NCI-H2081 treated with DMSO at 0.1 percent for 48 hours (cell line): ENCODE results near the gene GREB1L.
"Not testable (repeated sequence)": the region's sequence is repeated elsewhere in the genome, so short reads cannot be mapped to it uniquely, and the experiment has no call there.

Source experiments
- DNase-seq: peaks from one replicate; lab custom pipeline; 2025; lab: John Stamatoyannopoulos, UW

Gene GREB1L

GRCh38 chr18:21306368-21306767, 64.3 kb downstream of the GREB1L start:
- no peak for DNase-seq

DNA sequence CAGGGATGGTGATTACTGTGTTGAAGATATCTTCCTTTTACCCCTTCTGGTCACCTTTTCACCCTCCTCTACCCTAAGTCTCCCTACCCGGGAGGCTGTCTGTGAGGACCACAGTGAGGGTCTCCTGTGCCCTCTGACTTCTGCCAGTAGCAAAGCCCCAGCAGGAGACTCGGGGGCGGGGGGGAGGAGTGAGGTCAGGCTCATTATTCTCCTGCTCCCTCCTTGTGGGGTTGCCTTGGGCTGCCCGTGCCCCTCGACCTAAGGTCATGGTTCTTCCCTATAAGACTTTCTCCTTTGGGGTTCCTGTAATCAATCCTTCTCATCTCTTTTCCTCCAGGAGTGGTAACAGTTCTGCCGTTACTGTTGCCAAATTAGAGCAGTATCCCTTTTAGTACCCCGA, 65.5 kb downstream of the GREB1L start:
- DNase-seq: no peak

- no peak for DNase-seq
These were observed 67.2 kb downstream of the GREB1L start for GRCh38 chr18:21309248-21309647.

DNA sequence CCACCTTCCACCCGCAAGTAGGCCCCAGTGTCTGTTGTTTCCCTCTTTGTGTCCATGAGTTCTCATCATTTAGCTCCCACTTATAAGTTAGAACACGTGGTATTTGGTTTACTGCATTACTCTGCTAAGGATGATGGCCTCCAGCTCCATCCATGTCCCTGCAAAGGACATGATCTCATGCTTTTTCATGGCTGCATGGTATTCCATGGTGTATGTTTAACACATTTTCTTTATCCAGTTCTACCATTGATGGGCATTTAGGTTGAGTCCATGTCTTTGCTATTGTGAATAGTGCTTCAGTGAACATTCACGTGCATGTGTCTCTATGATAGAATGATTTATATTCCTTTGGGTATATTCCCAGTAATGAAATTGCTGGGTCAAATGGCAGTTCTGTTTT, 69.9 kb downstream of the GREB1L start:
- DNase-seq: not testable (repeated sequence)

DNA sequence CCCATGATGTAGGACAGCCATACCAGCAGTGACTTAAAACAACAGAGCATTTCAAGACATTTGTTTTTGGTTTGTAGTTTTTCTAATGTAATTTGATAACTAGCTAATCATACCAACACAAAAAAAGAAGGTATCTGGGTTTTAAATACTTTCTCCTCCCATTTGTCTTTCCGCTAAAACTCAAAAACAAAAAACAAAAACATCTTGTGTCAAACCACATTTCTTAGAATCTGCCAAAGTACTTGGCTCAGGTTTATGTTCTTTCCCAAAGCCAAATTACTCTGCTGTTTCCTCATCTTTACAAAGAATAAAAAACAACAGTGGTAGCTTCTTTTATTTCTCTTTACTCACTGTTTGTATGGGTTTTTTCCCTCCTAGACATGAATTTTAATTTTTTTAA, 71.5 kb downstream of the GREB1L start:
- no peak for DNase-seq

GRCh38 chr18:21314724-21315123, 72.7 kb downstream of the GREB1L start:
- DNase-seq: no peak

GRCh38 chr18:21315126-21315525, 73.1 kb downstream of the GREB1L start:
- DNase-seq: not testable (repeated sequence)

DNA sequence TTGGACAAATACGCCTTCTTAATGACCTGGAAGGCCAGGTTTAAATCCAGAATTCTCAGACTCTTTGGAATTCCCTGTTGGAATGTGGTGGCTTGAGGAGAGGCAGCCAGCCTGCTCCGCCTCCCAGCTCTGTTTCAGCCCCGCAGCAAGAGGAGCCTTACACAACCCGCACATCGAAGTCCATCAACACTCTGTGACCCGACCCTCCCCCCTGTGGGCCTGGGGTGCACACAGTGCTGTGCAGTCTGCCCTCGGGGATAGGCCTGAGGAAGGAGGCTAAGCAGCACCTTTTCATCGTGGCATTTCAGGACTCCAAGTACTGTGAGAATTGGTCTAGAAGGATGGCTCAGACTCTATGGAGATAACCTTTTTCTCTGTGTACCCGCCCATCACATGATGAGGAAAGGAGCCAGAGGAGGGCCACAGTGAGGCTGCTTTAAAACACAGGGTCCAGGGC, 73.7 kb downstream of the GREB1L start:
- DNase-seq: no peak

DNA sequence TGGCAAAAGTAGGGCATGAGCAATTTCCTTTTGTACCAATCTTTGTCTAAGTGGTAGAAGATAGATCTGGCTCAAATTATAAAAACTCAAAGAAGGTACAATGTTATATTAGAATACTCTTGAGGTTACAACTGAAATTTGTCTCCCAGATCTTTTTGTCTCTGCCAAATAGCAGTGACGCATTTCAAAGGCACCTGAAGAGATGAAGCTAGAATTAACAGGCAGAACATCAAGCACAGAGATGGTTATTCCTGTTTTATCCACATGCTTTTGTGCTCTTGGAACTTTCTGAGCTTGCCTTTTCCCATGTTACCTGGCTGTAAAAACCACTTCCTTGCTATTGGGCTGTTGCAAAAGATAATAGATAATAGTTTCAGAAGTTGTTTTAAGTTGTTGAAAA, 74.3 kb downstream of the GREB1L start:
- DNase-seq: no peak

DNA sequence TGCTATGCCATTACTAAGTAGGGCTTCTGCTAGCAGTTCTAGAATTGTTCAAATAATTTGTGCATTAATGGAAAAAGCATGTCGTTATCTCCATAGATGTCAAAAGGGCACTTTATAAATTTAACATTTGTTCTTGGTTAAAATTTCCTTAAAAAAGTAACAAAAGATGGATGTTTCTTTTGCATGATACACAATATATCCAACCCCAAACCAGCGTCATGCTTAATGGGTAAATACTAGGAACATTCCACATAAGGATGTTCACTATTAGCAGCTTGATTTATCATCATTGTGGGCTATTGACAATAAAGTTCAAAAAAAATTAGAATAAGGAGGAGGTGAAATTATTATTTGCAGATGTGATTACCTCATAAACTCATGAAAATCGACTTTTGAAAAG, 79.7 kb downstream of the GREB1L start:
- no peak for DNase-seq

DNA sequence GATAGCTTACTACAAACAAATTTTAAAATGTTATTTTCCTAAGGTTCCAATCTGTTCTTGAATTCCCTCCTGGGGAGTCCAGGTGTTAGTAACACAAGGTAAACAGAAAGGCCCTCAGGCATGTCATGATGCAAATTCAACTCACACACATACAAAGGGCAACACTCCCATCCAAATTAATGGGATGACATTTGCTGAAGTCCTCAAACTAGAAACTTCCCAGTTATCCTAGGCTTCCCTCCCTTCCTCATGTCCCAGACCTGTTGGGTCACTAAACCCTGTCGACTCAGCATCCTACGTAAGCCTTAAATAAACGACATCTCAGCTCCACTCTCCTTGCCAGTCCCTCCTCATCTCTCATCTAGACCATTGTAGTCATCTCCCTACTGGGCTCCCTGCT, 85.1 kb downstream of the GREB1L start:
- DNase-seq: no peak

GRCh38 chr18:21330122-21330701, 88.2 kb downstream of the GREB1L start:
- no peak for DNase-seq

GRCh38 chr18:21331065-21331464, 89.0 kb downstream of the GREB1L start:
- DNase-seq: no peak

GRCh38 chr18:21335927-21336488, 94.0 kb downstream of the GREB1L start:
- DNase-seq: no peak

DNA sequence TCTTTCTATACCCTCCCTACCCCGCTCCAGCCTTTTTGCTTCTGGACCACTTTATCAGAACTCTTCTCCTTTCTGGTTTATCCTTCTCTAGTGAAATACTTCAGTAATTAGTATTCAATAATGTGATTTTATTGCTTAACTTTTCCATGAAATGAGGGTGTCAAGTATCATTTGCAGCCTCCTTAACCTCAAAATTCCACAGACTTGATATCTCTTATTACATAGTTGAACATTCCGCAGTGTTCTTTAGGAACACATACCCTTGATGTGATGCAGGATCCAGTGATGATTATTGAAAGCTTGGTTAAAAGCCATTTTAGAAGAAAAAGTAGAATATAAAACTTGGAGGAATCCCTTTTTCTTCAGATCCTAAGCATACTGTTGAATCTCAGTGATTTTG, 94.8 kb downstream of the GREB1L start:
- DNase-seq: no peak

- DNase-seq: no peak
These were observed 99.1 kb downstream of the GREB1L start for GRCh38 chr18:21341141-21341540.

- no peak for DNase-seq
These were observed 100.3 kb downstream of the GREB1L start for GRCh38 chr18:21342372-21342771.

GRCh38 chr18:21344860-21345259, 102.8 kb downstream of the GREB1L start:
- no peak for DNase-seq

GRCh38 chr18:21345840-21346239, 103.8 kb downstream of the GREB1L start:
- no peak for DNase-seq

- DNase-seq: no peak
These were observed 117.7 kb downstream of the GREB1L start for GRCh38 chr18:21359746-21360145.

- no peak for DNase-seq
These were observed 119.4 kb downstream of the GREB1L start for GRCh38 chr18:21361307-21361880.

- DNase-seq: no peak
These were observed 120.8 kb downstream of the GREB1L start for GRCh38 chr18:21362831-21363230.

DNA sequence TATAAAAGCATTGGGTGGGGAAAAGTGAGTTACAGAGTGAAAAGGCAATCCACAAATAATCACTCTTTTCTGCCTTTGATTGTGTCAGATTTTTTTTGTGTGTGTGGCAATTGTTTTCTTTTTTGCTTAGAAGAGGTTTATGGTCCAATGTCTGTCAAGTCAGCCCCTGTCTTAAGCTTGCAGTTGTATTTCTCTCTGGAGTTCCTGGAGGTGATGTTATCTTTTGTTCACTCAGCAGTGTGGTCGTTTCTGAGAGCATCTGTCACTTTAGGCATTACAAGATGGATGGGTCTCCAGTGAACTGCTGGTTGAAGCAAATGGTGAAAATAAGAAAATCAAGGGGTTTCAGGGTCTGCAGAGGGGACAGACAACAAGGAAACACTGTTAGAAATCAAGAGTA, 121.3 kb downstream of the GREB1L start:
- no peak for DNase-seq

- DNase-seq: no peak
These were observed 122.4 kb downstream of the GREB1L start for GRCh38 chr18:21364471-21364870.
